SJCRH30 (cell line): Measurements from ENCODE around the gene ADGRG3. TPM values are rescaled to one million over a fixed set of nuclear protein-coding genes. Genes with fewer than 3 reads are reported as not detected.
"Not testable (repeated sequence)": the region's sequence is repeated elsewhere in the genome, so short reads cannot be mapped to it uniquely, and the experiment has no call there.

ENCODE experiments used
- DNase-seq, 2 experiments: peaks; one replicate each; pipeline ENCODE4 v3.0.0-alpha.2; 2015 to 2020
- H3K27ac ChIP-seq: fragments of 250-450 bp; sonication (Bioruptor Pico); 2 replicates; pipeline ENCODE4 v1.5.1; 2020; ENCODE audit warnings: mild to moderate bottlenecking, moderate library complexity
- H3K27me3 ChIP-seq: fragments of 250-450 bp; sonication (Bioruptor Pico); 2 replicates; pipeline ENCODE4 v1.5.1; 2020; ENCODE audit warnings: mild to moderate bottlenecking, moderate library complexity
- H3K36me3 ChIP-seq: fragments of 250-450 bp; sonication (Bioruptor Pico); 2 replicates; pipeline ENCODE4 v1.5.1; 2020; ENCODE audit warnings: mild to moderate bottlenecking, moderate library complexity
- H3K4me1 ChIP-seq: fragments of 250-450 bp; sonication (Bioruptor Pico); 2 replicates; pipeline ENCODE4 v1.5.1; 2020; ENCODE audit warnings: mild to moderate bottlenecking, moderate library complexity
- H3K4me3 ChIP-seq: fragments of 250-450 bp; sonication (Bioruptor Pico); 2 replicates; pipeline ENCODE4 v1.5.1; 2020; ENCODE audit warnings: mild to moderate bottlenecking, moderate library complexity
- H3K9me3 ChIP-seq: fragments of 250-450 bp; sonication (Bioruptor Pico); replicated peaks from 2 replicates; pipeline ENCODE4 v1.5.1; 2020; ENCODE audit warnings: mild to moderate bottlenecking, moderate library complexity
- total RNA-seq: library from RNA; depleted of rRNA; stranded (reverse); fragments of >200 nt; shearing (Covaris generic); gene quantifications from 2 replicates; pipeline ENCODE4 v1.2.3, GENCODE V29; 2014

Gene ADGRG3
- total RNA-seq, 1 experiment from 2014 or later = not detected

GRCh38 chr16:57661510-57661909, 6.6 kb upstream of the ADGRG3 start:
- Histone ChIP-seq H3K27ac (no peak overlapping the region), H3K27me3 (peaks cover 23% of the 10 kb centered on the region), H3K4me3 (no peak overlapping the region), H3K9me3 (no peaks in the 10 kb centered on the region), H3K4me1 (no peaks in the 10 kb centered on the region), H3K36me3 (no peaks in the 10 kb centered on the region)
- no peak for DNase-seq

- Histone ChIP-seq H3K27me3 (peaks cover 26% of the 10 kb centered on the region), H3K4me3 (no peak overlapping the region), H3K36me3 (no peaks in the 10 kb centered on the region), H3K9me3 (no peaks in the 10 kb centered on the region), H3K4me1 (no peaks in the 10 kb centered on the region), H3K27ac (no peak overlapping the region)
- DNase-seq = no peak
Measured at GRCh38 chr16:57661936-57662906, 5.9 kb upstream of the ADGRG3 start.

- Histone ChIP-seq H3K27ac (no peak overlapping the region), H3K9me3 (no peaks in the 10 kb centered on the region), H3K4me3 (no peak overlapping the region), H3K36me3 (no peaks in the 10 kb centered on the region), H3K27me3 (peaks cover 36% of the 10 kb centered on the region), H3K4me1 (no peaks in the 10 kb centered on the region)
- no peak for DNase-seq
Measured at GRCh38 chr16:57663436-57663835, 4.7 kb upstream of the ADGRG3 start.

GRCh38 chr16:57663917-57664661, 4.0 kb upstream of the ADGRG3 start:
- no peak for DNase-seq
- Histone ChIP-seq H3K36me3 (no peaks in the 10 kb centered on the region), H3K9me3 (no peaks in the 10 kb centered on the region), H3K4me1 (no peaks in the 10 kb centered on the region), H3K27ac (no peak overlapping the region), H3K4me3 (no peak overlapping the region), H3K27me3 (peaks cover 42% of the 10 kb centered on the region)

- Histone ChIP-seq H3K4me3 (no peak overlapping the region), H3K27ac (no peak overlapping the region), H3K9me3 (no peaks in the 10 kb centered on the region), H3K27me3 (peaks cover 45% of the 10 kb centered on the region), H3K36me3 (no peaks in the 10 kb centered on the region), H3K4me1 (no peaks in the 10 kb centered on the region)
- no peak for DNase-seq
Measured at GRCh38 chr16:57664662-57665025, 3.5 kb upstream of the ADGRG3 start.

GRCh38 chr16:57665541-57665940, 2.6 kb upstream of the ADGRG3 start:
- Histone ChIP-seq H3K9me3 (no peaks in the 10 kb centered on the region), H3K36me3 (no peaks in the 10 kb centered on the region), H3K27ac (no peak overlapping the region), H3K4me1 (no peaks in the 10 kb centered on the region), H3K4me3 (no peak overlapping the region), H3K27me3 (peaks cover 54% of the 10 kb centered on the region)
- no peak for DNase-seq

GRCh38 chr16:57666353-57667047, 1.6 kb upstream of the ADGRG3 start:
- peak; percentile 36 to 58 for DNase-seq
- Histone ChIP-seq H3K36me3 (no peaks in the 10 kb centered on the region), H3K27ac (no peak overlapping the region), H3K9me3 (no peaks in the 10 kb centered on the region), H3K27me3 (peaks cover 58% of the 10 kb centered on the region), H3K4me1 (no peaks in the 10 kb centered on the region), H3K4me3 (no peak overlapping the region)

GRCh38 chr16:57667048-57667525, 1.0 kb upstream of the ADGRG3 start:
- Histone ChIP-seq H3K4me1 (no peaks in the 10 kb centered on the region), H3K9me3 (no peaks in the 10 kb centered on the region), H3K27me3 (peaks cover 60% of the 10 kb centered on the region), H3K4me3 (no peak overlapping the region), H3K27ac (no peak overlapping the region), H3K36me3 (no peaks in the 10 kb centered on the region)
- no peak for DNase-seq

- no peak overlapping the region for H3K27ac ChIP-seq
- DNase-seq = no peak
- H3K9me3 ChIP-seq = no peaks in the 10 kb centered on the region
- no peaks in the 10 kb centered on the region for H3K36me3 ChIP-seq
- no peak overlapping the region for H3K4me3 ChIP-seq
- H3K27me3 ChIP-seq = peaks cover 66% of the 10 kb centered on the region
- H3K4me1 ChIP-seq = no peaks in the 10 kb centered on the region
Measured at GRCh38 chr16:57667526-57668262, 412 bp upstream of the ADGRG3 start.

GRCh38 chr16:57668630-57669475, 747 bp downstream of the ADGRG3 start:
- H3K4me1 ChIP-seq = no peaks in the 10 kb centered on the region
- no peak overlapping the region for H3K27ac ChIP-seq
- no peaks in the 10 kb centered on the region for H3K36me3 ChIP-seq
- peaks cover 62% of the 10 kb centered on the region for H3K27me3 ChIP-seq
- no peaks in the 10 kb centered on the region for H3K9me3 ChIP-seq
- no peak overlapping the region for H3K4me3 ChIP-seq
- no peak for DNase-seq

GRCh38 chr16:57669476-57670162, 1.5 kb downstream of the ADGRG3 start:
- H3K27me3 ChIP-seq = peaks cover 67% of the 10 kb centered on the region
- no peak overlapping the region for H3K4me3 ChIP-seq
- no peak overlapping the region for H3K27ac ChIP-seq
- H3K36me3 ChIP-seq = no peaks in the 10 kb centered on the region
- DNase-seq = no peak
- no peaks in the 10 kb centered on the region for H3K9me3 ChIP-seq
- H3K4me1 ChIP-seq = no peaks in the 10 kb centered on the region

GRCh38 chr16:57670196-57670595, 2.1 kb downstream of the ADGRG3 start:
- no peak for DNase-seq
- no peaks in the 10 kb centered on the region for H3K9me3 ChIP-seq
- no peak overlapping the region for H3K27ac ChIP-seq
- H3K4me3 ChIP-seq = no peak overlapping the region
- H3K27me3 ChIP-seq = peaks cover 66% of the 10 kb centered on the region
- no peaks in the 10 kb centered on the region for H3K36me3 ChIP-seq
- no peaks in the 10 kb centered on the region for H3K4me1 ChIP-seq

- not testable (repeated sequence) for H3K9me3 ChIP-seq, H3K4me3 ChIP-seq, H3K27ac ChIP-seq, H3K36me3 ChIP-seq, DNase-seq, H3K4me1 ChIP-seq
- peaks cover 73% of the 10 kb centered on the region for H3K27me3 ChIP-seq
Measured at GRCh38 chr16:57671451-57671850, 3.3 kb downstream of the ADGRG3 start.
